Chondrocyte (in vitro differentiated cells): ENCODE measurements around the gene ICOS. TPM values are rescaled to one million over a fixed set of nuclear protein-coding genes. Genes with fewer than 3 reads are reported as not detected.

ENCODE experiments used
- DNase-seq: peaks from one replicate; pipeline ENCODE4 v3.0.0; 2021; ENCODE audit warnings: mixed read lengths, low spot score
- H3K27ac Mint-ChIP-seq: one replicate; pipeline ENCODE4 v1.8.0; 2021; ENCODE audit warnings: mild to moderate bottlenecking, moderate library complexity, mixed read lengths; ENCODE audit not compliant: unreplicated experiment
- H3K27me3 Mint-ChIP-seq: 2 replicates; pipeline ENCODE4 v1.8.0; 2021; ENCODE audit warnings: low read depth, mixed read lengths
- H3K36me3 Mint-ChIP-seq: 2 replicates; pipeline ENCODE4 v1.8.0; 2021; ENCODE audit warnings: low read depth, mixed read lengths
- H3K4me1 Mint-ChIP-seq: 2 replicates; pipeline ENCODE4 v1.8.0; 2021; ENCODE audit warnings: low read depth, mild to moderate bottlenecking, mixed read lengths
- H3K4me3 Mint-ChIP-seq: one replicate; pipeline ENCODE4 v1.8.0; 2021; ENCODE audit warnings: mild to moderate bottlenecking, moderate library complexity, mixed read lengths; ENCODE audit not compliant: unreplicated experiment
- H3K9me3 Mint-ChIP-seq: 2 replicates; pipeline ENCODE4 v1.8.0; 2021; ENCODE audit warnings: low read depth, mixed read lengths
- total RNA-seq: library from RNA; stranded (reverse); gene quantifications from 3 replicates; pipeline ENCODE4 v1.2.1, GENCODE V29; 2021
- TF ChIP-seq, protein P1 (sequence below): fragments of 200-600 bp; sonication (generic); IDR thresholded peaks from 2 replicates; pipeline ENCODE4 v1.5.0; 2021; ENCODE audit warnings: antibody characterized with exemption, mild to moderate bottlenecking, moderate library complexity

ICOS gene
- total RNA-seq, 1 donor from 2014 or later, result not detected

- peaks cover 17% of the 10 kb centered on the region for H3K4me1 Mint-ChIP-seq
These were observed 60.9 kb downstream of the ICOS start for GRCh38 chr2:203997481-203997880.

DNA sequence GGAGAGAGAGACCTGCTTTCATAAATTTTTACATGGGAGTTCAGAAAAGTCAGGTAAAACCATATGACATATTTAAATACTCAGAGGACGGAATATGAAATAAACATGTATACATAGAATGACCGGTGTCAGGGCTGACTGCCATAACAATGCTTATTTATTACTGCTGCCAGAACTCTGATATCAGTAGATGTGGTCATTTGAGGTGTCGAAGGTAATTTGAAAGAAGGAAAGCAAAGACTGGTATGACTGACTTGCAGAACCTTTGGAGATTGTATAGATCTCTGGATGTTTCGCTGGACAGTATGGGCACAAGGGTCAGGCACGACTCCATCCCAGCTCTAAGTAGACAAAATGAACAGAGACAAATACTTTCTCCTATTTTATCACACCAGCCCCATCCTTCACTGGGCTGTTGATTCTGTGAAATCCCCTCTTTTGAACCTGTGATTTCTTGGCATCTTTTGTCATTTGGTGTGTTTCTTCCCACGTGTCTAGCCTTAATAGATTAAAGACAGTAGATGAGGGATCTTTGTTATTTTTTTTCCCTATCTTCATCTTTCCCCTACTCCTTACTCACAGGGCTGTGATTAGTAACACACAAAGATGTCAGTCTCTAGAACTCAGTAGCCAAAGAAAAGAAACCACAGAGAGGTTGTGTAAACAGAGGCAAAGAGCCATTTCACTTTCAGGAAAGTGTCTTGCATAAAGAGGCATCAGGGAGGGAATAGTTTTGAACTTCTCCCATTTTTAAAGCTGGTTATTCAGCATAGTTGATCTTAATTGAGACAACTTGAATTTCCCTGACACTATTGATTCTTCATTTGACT lies 61.6 kb downstream of the ICOS start:
- H3K9me3 Mint-ChIP-seq, result peaks cover 5% of the 10 kb centered on the region
- peaks cover 17% of the 10 kb centered on the region for H3K4me1 Mint-ChIP-seq
- TF ChIP-seq, protein P1, sequence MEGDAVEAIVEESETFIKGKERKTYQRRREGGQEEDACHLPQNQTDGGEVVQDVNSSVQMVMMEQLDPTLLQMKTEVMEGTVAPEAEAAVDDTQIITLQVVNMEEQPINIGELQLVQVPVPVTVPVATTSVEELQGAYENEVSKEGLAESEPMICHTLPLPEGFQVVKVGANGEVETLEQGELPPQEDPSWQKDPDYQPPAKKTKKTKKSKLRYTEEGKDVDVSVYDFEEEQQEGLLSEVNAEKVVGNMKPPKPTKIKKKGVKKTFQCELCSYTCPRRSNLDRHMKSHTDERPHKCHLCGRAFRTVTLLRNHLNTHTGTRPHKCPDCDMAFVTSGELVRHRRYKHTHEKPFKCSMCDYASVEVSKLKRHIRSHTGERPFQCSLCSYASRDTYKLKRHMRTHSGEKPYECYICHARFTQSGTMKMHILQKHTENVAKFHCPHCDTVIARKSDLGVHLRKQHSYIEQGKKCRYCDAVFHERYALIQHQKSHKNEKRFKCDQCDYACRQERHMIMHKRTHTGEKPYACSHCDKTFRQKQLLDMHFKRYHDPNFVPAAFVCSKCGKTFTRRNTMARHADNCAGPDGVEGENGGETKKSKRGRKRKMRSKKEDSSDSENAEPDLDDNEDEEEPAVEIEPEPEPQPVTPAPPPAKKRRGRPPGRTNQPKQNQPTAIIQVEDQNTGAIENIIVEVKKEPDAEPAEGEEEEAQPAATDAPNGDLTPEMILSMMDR, result no peak
- DNase-seq, result no peak
- no peak overlapping the region for H3K4me3 Mint-ChIP-seq
- no peaks in the 10 kb centered on the region for H3K36me3 Mint-ChIP-seq
- H3K27ac Mint-ChIP-seq, result no peak overlapping the region
- H3K27me3 Mint-ChIP-seq, result peaks cover 8% of the 10 kb centered on the region

More at GRCh38 chr2:203997481-203997880, 60.9 kb downstream of the ICOS start:
- H3K27me3 Mint-ChIP-seq, result peaks cover 7% of the 10 kb centered on the region
- peaks cover 5% of the 10 kb centered on the region for H3K9me3 Mint-ChIP-seq
- TF ChIP-seq, protein P1, result no peak
- no peak overlapping the region for H3K4me3 Mint-ChIP-seq
- DNase-seq, result no peak
- H3K27ac Mint-ChIP-seq, result no peak overlapping the region
- no peaks in the 10 kb centered on the region for H3K36me3 Mint-ChIP-seq

DNA sequence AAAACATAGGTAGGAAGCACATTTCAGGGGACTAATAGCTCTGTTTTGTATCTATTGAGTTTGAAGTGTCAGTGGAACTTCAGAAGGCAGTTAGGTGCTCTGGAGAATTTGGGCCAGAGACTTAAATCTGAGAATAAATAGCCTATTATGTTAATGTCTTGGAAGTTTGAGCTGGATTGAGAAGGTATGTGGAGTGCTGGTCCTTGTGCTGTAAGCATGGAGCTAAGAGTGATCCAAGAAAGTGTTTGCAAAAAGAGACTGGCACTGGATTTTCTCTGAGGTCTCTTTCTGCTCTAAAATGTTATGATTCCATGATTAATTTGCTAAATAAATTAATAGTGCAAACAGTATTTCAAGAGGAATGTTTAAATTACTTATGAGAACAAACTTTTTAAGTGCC lies 63.3 kb downstream of the ICOS start:
- Mint-ChIP-seq H3K4me1 (peaks cover 17% of the 10 kb centered on the region), H3K27me3 (peaks cover 21% of the 10 kb centered on the region), H3K9me3 (peaks cover 5% of the 10 kb centered on the region), H3K27ac (no peak overlapping the region), H3K4me3 (no peak overlapping the region), H3K36me3 (no peaks in the 10 kb centered on the region)
- TF ChIP-seq, protein P1, result no peak
- DNase-seq, result no peak

- Mint-ChIP-seq H3K4me1 (peaks cover 17% of the 10 kb centered on the region), H3K9me3 (peaks cover 5% of the 10 kb centered on the region), H3K36me3 (no peaks in the 10 kb centered on the region), H3K27me3 (peaks cover 21% of the 10 kb centered on the region), H3K4me3 (no peak overlapping the region), H3K27ac (no peak overlapping the region)
- no peak for DNase-seq
- TF ChIP-seq, protein P1, result no peak
These were observed 63.9 kb downstream of the ICOS start for GRCh38 chr2:204000446-204000845.

DNA sequence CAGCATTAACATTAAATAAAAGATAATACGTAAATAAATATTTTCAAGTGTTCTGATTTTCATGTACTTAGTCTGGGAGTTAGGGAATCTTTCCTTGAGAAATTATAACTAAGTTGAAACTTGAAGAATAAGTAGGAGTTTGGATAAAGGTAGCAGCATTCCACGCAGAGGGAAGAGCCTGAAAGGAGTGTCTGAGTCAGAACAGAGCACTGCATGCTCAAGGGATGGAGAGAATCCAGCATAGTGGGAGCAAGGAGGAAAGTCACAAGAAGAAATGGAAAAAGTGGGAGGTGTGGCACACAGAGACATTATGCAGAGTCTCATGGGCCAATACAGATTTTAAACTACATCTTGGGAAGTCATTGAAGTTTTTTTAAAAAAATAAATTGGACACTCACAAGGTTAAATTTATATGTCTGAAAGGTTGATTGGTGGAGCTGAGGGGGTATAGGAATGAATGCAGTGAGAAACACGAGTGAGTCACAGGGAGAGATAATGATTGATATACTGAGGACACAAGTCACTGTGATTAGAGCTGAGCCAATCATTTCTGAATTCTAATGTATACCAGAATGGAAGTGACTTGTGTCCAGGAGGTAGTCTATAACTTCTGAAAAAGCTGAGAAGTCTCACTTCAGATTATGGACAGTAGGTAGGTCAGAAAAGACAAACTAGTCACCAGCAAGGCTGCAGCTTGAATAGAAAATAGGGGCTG lies 66.9 kb downstream of the ICOS start:
- H3K4me1 Mint-ChIP-seq, result peaks cover 9% of the 10 kb centered on the region
- no peak for DNase-seq
- peaks cover 5% of the 10 kb centered on the region for H3K9me3 Mint-ChIP-seq
- no peaks in the 10 kb centered on the region for H3K36me3 Mint-ChIP-seq
- no peak overlapping the region for H3K27ac Mint-ChIP-seq
- TF ChIP-seq, protein P1, result no peak
- H3K27me3 Mint-ChIP-seq, result peaks cover 21% of the 10 kb centered on the region
- H3K4me3 Mint-ChIP-seq, result no peak overlapping the region
